Endothelial cell of umbilical vein (primary cell): ENCODE results near the gene RPS16. TPM values are rescaled to one million over a fixed set of nuclear protein-coding genes. Genes with fewer than 3 reads are reported as not detected.
"Not testable (repeated sequence)": the region's sequence is repeated elsewhere in the genome, so short reads cannot be mapped to it uniquely, and the experiment has no call there.

ENCODE experiments used
- BruUV-seq: library from RNA; stranded (reverse); fragments of 400-500 nt; replicated peaks from 2 replicates; lab custom pipeline; 2021; lab: Mats Ljungman, UMichigan
- CTCF ChIA-PET: fragments of 300-600, 350-600 bp; sonication (Branson Sonifier 250); formaldehyde crosslinking; loops from one replicate; lab custom pipeline; 2021; ENCODE audit warnings: antibody characterized with exemption, inconsistent platforms; lab: Charles Lee
- POLR2A ChIA-PET: fragments of 300-600, 350-600 bp; sonication (Branson Sonifier 250); formaldehyde crosslinking; loops from one replicate; lab custom pipeline; 2021; ENCODE audit warnings: antibody characterized with exemption, inconsistent platforms; lab: Charles Lee
- DNase-seq: peaks from one replicate; pipeline ENCODE4 v3.0.0-alpha.2; 2011; ENCODE audit warnings: low read depth, low spot score
- FAIRE-seq: peaks from 2 replicates; lab custom pipeline; 2011; peaks lifted over from hg19 to GRCh38; lab: Jason Lieb, UNC
- H2AFZ ChIP-seq: 2 replicates; pipeline ENCODE4 v1.6.0; 2012; ENCODE audit warnings: low read depth, low read length, control low read depth, inconsistent platforms
- H3K27ac ChIP-seq: 2 replicates; pipeline ENCODE4 v1.5.1; 2011; ENCODE audit warnings: low read depth, mild to moderate bottlenecking, control low read depth, low read length, moderate library complexity; ENCODE audit not compliant: insufficient read depth
- H3K27me3 ChIP-seq, 2 experiments: 2 replicates each; pipeline versions ENCODE4 v1.6.0 to v1.6.1; 2011; ENCODE audit warnings: low read length in 2 of 2, mixed read lengths in 1 of 2; ENCODE audit not compliant: control insufficient read depth in 2 of 2, insufficient read depth in 2 of 2
- H3K36me3 ChIP-seq, 2 experiments: 2 replicates in 1 of 2; 3 replicates in 1 of 2; pipeline ENCODE4 v1.5.1; 2011; ENCODE audit warnings: low read length in 2 of 2, mild to moderate bottlenecking in 1 of 2, moderate library complexity in 1 of 2; ENCODE audit not compliant: control insufficient read depth in 2 of 2, insufficient read depth in 2 of 2; ENCODE audit errors: extremely low read depth in 1 of 2
- H3K4me1 ChIP-seq: 3 replicates; pipeline ENCODE4 v1.5.1; 2011; ENCODE audit warnings: mild to moderate bottlenecking, low read length; ENCODE audit not compliant: control insufficient read depth, insufficient read depth; ENCODE audit errors: extremely low read depth
- H3K4me2 ChIP-seq: 2 replicates; pipeline ENCODE4 v1.6.1; 2011; ENCODE audit warnings: low read length, control low read depth, mixed read lengths; ENCODE audit not compliant: insufficient read depth
- H3K4me3 ChIP-seq, 3 experiments: fragments of 200-600 bp in 1 of 3; sonication (generic), shearing (Covaris generic) in 1 of 3; replicated peaks in 1 of 3; 2 replicates each; pipeline ENCODE4 v1.5.1; 2011 to 2016; ENCODE audit warnings: control low read depth in 3 of 3, low read length in 3 of 3, mild to moderate bottlenecking in 2 of 3, inconsistent platforms in 1 of 3, low read depth in 1 of 3, moderate library complexity in 1 of 3; ENCODE audit not compliant: insufficient read depth in 1 of 3
- H3K79me2 ChIP-seq: 2 replicates; pipeline ENCODE4 v1.6.0; 2012; ENCODE audit warnings: low read length, inconsistent platforms; ENCODE audit not compliant: control insufficient read depth, insufficient read depth
- H3K9ac ChIP-seq: replicated peaks from 2 replicates; pipeline ENCODE3; 2011; ENCODE audit warnings: low read length, control low read depth; ENCODE audit not compliant: insufficient read depth; ENCODE audit errors: extremely low read depth
- H3K9me1 ChIP-seq: replicated peaks from 3 replicates; pipeline ENCODE4 v1.6.0; 2011; ENCODE audit warnings: mild to moderate bottlenecking, low read length; ENCODE audit not compliant: control insufficient read depth, insufficient read depth; ENCODE audit errors: extremely low read depth
- H3K9me3 ChIP-seq: replicated peaks from 2 replicates; pipeline ENCODE4 v1.5.1; 2012; ENCODE audit warnings: low read length, inconsistent platforms; ENCODE audit not compliant: control insufficient read depth, insufficient read depth
- H4K20me1 ChIP-seq: replicated peaks from 2 replicates; pipeline ENCODE3; 2011; ENCODE audit warnings: mild to moderate bottlenecking, low read length; ENCODE audit not compliant: control insufficient read depth, insufficient read depth; ENCODE audit errors: extremely low read depth
- GATA2 ChIP-seq: IDR thresholded peaks from 2 replicates; pipeline ENCODE4 v1.7.0; 2011; ENCODE audit warnings: low read depth, mild to moderate bottlenecking, moderate library complexity, mixed read lengths, low read length; ENCODE audit not compliant: insufficient read length, insufficient read depth
- MAX ChIP-seq: IDR thresholded peaks from 2 replicates; pipeline ENCODE4 v1.6.1; 2011; ENCODE audit not compliant: insufficient read depth, insufficient read length
- POLR2A ChIP-seq: IDR thresholded peaks from 2 replicates; pipeline ENCODE4 v1.6.1; 2012; ENCODE audit warnings: low read depth, mild to moderate bottlenecking, control low read depth, low read length
- dilution Hi-C: fragments of 300-500 bp; cut with MboI; formaldehyde crosslinking; loops from one replicate; pipeline ENCODE4 v1.15.0; 2019; ENCODE audit warnings: low sequenced_read_pairs; ENCODE audit not compliant: extremely low pct_ligation_motif_present
- intact Hi-C: fragments of 100-400 bp; cut with micrococcal nuclease; formaldehyde crosslinking; loops from one replicate; pipeline ENCODE4 v1.10.0; 2022
- polyA plus RNA-seq, 4 experiments: library from polyadenylated mRNA; depleted of rRNA in 3 of 4; stranded (reverse) in 3 of 4; unstranded in 1 of 4; fragments of >200 nt; gene quantifications; 2 replicates each; pipeline versions ENCODE4 v1.2.1 to v1.2.3, GENCODE V29; 2011 to 2012; ENCODE audit warnings: missing spikeins in 1 of 4
- total RNA-seq: library from RNA; stranded (reverse); gene quantifications from 2 replicates; pipeline ENCODE4 v1.2.3, GENCODE V29; 2021

RPS16 gene
- total and polyA plus RNA-seq, 2 donors (not counting 3 experiments of a cell fraction or from before 2014, with no cell fraction given) = 1,768 to 5,244 TPM

- dilution Hi-C loops = no loop called here
- H3K4me2 ChIP-seq = no peak overlapping the region
- FAIRE-seq (no peak), DNase-seq (no peak)
- H3K9ac ChIP-seq = no peak overlapping the region
- ChIA-PET CTCF (interaction anchor here (1.0 to 3.2 kb wide), 2 partner anchors 11 to 51 kb away, joined by 3 to 17 read pairs; partner anchors contain the start of gene PLEKHG2), POLR2A (no interaction called here)
- H3K36me3 ChIP-seq = peaks cover 21 to 52% of the 10 kb centered on the region in 2 experiments
- H3K79me2 ChIP-seq = peaks cover 2% of the 10 kb centered on the region
- H2AFZ ChIP-seq = no peak overlapping the region
- H3K9me1 ChIP-seq = no peaks in the 10 kb centered on the region
- H4K20me1 ChIP-seq = no peaks in the 10 kb centered on the region
- H3K4me3 ChIP-seq = no peak overlapping the region
- no peaks in the 10 kb centered on the region for H3K27me3 ChIP-seq
- BruUV-seq = no TSS peak
- intact Hi-C loops = no loop called here
- no peak overlapping the region for H3K27ac ChIP-seq
- no peaks in the 10 kb centered on the region for H3K4me1 ChIP-seq
- H3K9me3 ChIP-seq = no peaks in the 10 kb centered on the region
- TF ChIP-seq MAX (no peak), GATA2 (no peak), POLR2A (no peak)
Measured at GRCh38 chr19:39463403-39463802, 27.7 kb upstream of the RPS16 start.

- peaks cover 6 to 19% of the 10 kb centered on the region in 2 experiments for H3K36me3 ChIP-seq
- dilution Hi-C loops = not testable (repeated sequence)
Measured at GRCh38 chr19:39451257-39451656, 15.5 kb upstream of the RPS16 start.

More at GRCh38 chr19:39451257-39451656, 15.5 kb upstream of the RPS16 start:
- POLR2A ChIA-PET, intact Hi-C loops, H3K27ac ChIP-seq, DNase-seq, H2AFZ ChIP-seq, H4K20me1 ChIP-seq, FAIRE-seq, CTCF ChIA-PET, H3K9me3 ChIP-seq, H3K4me2 ChIP-seq, H3K4me3 ChIP-seq, H3K27me3 ChIP-seq, BruUV-seq, H3K9ac ChIP-seq, H3K9me1 ChIP-seq: not testable (repeated sequence)
- peaks cover 73% of the 10 kb centered on the region for H3K79me2 ChIP-seq
- H3K4me1 ChIP-seq = peaks cover 18% of the 10 kb centered on the region
